HG02852 (cell line): Measurements from ENCODE around the gene CLDND1.
A peak's percentile ranks its signal among the peaks of the same experiment; 100 is the strongest.

Experiments used
- ATAC-seq: cut with Tn5 transposase; IDR thresholded peaks from one replicate; pipeline ENCODE4 v1.9.1; 2021; ENCODE audit warnings: mild to moderate bottlenecking, moderate library complexity; ENCODE audit not compliant: unreplicated experiment

CLDND1 gene

DNA sequence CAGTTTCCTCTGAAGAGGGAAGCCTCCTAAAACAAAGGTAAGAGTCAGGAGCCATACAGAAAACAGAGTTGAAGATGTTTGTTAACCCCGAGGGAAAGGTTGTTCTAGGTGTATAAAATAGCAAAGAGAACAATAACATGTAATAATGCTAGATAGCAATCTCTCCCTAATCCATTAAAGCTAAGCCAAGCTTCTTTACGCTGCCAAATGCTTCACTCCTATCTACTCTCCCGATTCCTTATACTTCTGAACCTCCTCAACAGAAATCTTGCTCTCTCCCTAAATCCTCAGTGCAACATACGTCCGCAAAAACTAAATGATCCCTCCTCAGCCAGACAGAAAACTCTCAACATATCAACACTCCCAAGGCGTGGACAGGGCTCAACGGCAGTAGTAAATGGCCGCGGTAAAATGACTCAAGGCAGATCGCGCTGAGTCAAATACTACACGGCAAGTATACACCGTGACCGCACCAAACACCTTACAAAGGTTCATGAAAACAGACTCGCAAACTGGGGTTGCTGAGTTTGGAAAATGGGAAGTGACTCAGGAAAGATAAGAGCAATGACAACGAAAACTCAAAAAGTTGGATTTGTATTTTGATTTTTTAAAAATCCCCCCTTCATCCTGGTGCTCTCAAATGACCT is 682 bp downstream of the CLDND1 start:
- peak; percentile 53 for ATAC-seq

GRCh38 chr3:98519351-98519750 is 3.4 kb downstream of the CLDND1 start:
- no peak for ATAC-seq

DNA sequence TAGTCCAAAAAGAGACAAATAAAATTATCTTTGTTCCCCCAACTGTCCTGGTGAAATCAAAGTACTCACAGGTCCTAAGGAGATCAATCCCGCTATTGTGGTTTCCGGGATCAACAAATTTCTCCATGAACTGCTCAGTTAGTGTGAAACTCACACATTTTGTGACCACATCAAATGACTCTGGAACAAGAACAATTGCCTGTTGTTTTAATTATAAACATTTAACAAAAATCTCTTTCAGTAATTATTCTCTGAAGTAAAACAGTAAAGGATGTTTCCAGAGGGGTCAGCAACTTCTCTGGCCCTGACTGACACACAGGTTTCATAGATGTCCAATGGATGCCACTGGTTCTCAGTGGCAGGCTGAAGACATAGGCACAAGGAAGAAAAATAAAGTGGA is 3.9 kb downstream of the CLDND1 start:
- ATAC-seq = no peak

DNA sequence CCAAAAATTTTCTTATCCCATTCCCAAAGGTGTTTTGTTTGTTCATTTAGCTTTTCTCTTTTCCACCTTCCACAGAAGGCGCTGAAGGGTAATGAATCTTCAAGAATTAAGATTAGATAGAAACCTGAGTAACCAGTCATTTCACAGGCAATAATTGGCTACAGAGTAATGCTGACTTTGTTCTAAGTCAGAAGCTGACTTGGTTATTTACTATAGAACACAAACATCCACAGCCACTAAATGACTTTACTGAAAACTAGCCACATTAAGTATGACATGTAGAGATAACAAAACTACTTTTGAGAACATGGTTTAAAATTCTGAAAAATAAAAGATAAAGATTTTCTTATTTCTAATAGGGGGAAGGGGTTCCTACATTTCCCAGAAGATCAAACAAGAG is 7.8 kb downstream of the CLDND1 start:
- no peak for ATAC-seq

DNA sequence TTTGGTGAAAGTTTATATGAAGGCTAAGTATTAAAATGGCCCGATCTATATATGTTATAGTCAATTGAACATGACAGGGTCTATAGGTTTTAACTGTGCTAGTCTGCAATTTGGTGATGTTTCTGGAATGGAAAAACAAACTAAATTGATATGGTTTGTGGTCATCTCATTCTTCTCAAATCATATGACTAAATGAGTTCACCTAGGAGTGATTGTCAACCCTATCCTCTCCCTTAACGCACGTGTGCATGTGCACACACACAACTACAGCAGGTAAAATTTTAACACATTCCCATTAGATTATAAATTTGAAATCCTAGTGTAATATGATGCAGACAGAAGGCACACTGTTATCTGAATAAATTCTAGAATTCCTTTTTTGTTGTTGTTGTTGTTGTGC is 9.0 kb downstream of the CLDND1 start:
- no peak for ATAC-seq

DNA sequence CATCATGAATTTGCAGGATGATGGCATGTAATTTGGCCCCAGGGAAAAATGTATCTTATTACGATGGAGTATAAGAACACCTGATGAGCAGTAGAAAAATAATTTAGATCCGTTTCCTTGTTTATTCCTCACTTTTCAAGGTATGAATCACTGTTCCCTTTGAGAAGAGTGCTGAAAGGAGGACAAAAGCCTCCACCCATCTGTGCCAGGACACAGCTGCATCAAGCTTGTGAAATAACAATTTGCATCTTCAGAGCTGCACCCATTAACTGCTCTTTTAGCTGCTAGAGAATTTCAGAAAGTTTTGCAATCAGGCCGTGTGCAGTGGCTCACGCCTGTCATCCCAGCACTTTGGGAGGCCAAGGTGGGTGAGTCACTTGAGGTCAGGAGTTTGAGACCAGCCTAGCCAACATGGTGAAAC is 9.6 kb downstream of the CLDND1 start:
- no peak for ATAC-seq

GRCh38 chr3:98512576-98512975 is 10.1 kb downstream of the CLDND1 start:
- no peak for ATAC-seq

DNA sequence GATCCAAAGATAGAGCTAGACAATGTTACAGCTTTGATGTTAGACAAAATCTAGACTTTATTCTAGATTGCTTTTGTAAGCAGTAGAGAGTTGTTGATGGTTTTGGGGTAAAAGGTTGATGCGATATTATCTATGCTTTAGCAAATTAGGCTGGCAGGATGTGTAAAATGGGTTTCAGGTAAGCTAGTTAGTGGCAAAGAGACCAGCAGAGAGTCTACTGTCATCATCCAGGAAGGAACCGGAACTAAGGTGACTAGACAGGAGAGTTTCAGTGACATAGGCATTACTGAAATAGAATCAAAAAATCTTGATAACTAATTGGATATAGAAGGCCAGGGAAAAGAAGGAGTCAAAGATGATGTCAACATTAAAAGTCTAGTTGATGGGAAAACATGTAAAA is 14.1 kb downstream of the CLDND1 start:
- ATAC-seq = no peak

- ATAC-seq = no peak
These were observed 18.2 kb downstream of the CLDND1 start for GRCh38 chr3:98504539-98504938.

GRCh38 chr3:98501863-98502576 is 20.7 kb downstream of the CLDND1 start:
- no peak for ATAC-seq

- no peak for ATAC-seq
These were observed 21.4 kb downstream of the CLDND1 start for GRCh38 chr3:98501270-98501669.

- ATAC-seq = no peak
These were observed 22.7 kb downstream of the CLDND1 start for GRCh38 chr3:98500019-98500418.

- no peak for ATAC-seq
These were observed 25.3 kb downstream of the CLDND1 start, which contains the start of gene OR5K2 for GRCh38 chr3:98497381-98497780. Gene OR5K2 (plus strand): TSS chr3:98497681. CDS start chr3:98497681, 0 bp downstream.

GRCh38 chr3:98483626-98484025 is 39.1 kb downstream of the CLDND1 start:
- no peak for ATAC-seq

GRCh38 chr3:98482717-98483482 is 39.8 kb downstream of the CLDND1 start:
- no peak for ATAC-seq
